Smooth muscle cell of trachea (primary cell): ENCODE data around the gene GDF2. TPM values are rescaled to one million over a fixed set of nuclear protein-coding genes. Genes with fewer than 3 reads are reported as not detected.

Source experiments
- total RNA-seq: library from RNA; depleted of rRNA; stranded (reverse); fragments of >200 nt; gene quantifications from 2 replicates; pipeline ENCODE4 v1.2.1, GENCODE V29; 2014

GDF2 gene
- not detected in 2 replicates for total RNA-seq

GRCh38 chr10:47322300-47323061 is at the start of gene GDF2:
TSS of gene GDF2 (plus strand) at chr10:47322454. CDS start at chr10:47322669, 215 bp downstream.

GRCh38 chr10:47299611-47300428 is 22.4 kb upstream of the GDF2 start, which contains the start of gene GDF10:
TSS of gene GDF10 (plus strand) at chr10:47300197. CDS start at chr10:47300652, 455 bp downstream.

DNA sequence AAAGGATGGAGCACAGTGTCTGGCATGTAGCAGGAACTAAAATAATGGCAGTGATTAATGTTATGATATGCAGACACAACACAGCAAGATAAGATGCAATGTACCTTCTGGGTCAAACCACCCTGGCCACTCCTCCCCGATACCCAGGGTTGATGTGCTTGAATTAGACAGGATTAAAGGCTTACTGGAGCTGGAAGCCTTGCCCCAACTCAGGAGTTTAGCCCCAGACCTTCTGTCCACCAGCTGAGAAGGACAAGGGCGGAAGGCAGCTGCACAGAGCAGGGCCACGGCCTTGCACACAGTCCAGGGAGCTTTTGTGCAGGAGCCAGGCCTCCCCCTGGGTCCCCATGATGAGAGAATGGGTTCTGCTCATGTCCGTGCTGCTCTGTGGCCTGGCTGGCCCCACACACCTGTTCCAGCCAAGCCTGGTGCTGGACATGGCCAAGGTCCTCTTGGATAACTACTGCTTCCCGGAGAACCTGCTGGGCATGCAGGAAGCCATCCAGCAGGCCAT is 25.9 kb downstream of the GDF2 start, which contains the start of gene RBP3:
Gene RBP3 (plus strand): TSS at position 226 of the 514 bp plus-strand sequence. CDS start 122 bp downstream, at position 348.

Other genes starting within 250 kb of the GDF2 start
- 44.9 and 178 TPM in 2 replicates for gene GDF10, start 22.3 kb upstream of the GDF2 start, total RNA-seq
- gene RBP3, start 25.9 kb downstream of the GDF2 start, total RNA-seq = not detected in 2 replicates
- gene ZNF488, start 61.8 kb downstream of the GDF2 start, total RNA-seq = under 0.01 TPM in 1 of 2 replicates, not detected in the other
- 0.15 and 0.33 TPM in 2 replicates for gene ANXA8, start 161.7 kb downstream of the GDF2 start, total RNA-seq
- not detected in 2 replicates for gene FAM25G, start 169.2 kb downstream of the GDF2 start, total RNA-seq
- gene AGAP9, start 201.2 kb downstream of the GDF2 start, total RNA-seq = 5.2 and 5.5 TPM in 2 replicates